Heart right ventricle (tissue), 16 donors: Measurements from ENCODE around the gene WTAP. TPM values are rescaled to one million over a fixed set of nuclear protein-coding genes. Genes with fewer than 3 reads are reported as not detected.
A peak's percentile ranks its signal among the peaks of the same experiment; 100 is the strongest.
"Not testable (repeated sequence)": the region's sequence is repeated elsewhere in the genome, so short reads cannot be mapped to it uniquely, and the experiment has no call there.

Source experiments
- ATAC-seq, 8 donors: fragments of 200-7000 bp; cut with Tn5 transposase; one replicate each; pipeline ENCODE4 v1.9.1; 2020; ENCODE audit warnings: mild to moderate bottlenecking in 8 of 8, moderate library complexity in 8 of 8, moderate number of reproducible peaks in 1 of 8
- DNase-seq, 2 donors: peaks; one replicate each; pipeline ENCODE4 v3.0.0-alpha.2; 2020
- H3K27ac ChIP-seq, 10 donors: fragments of 200-600 bp; sonication (generic) in 2 of 10; one replicate each; pipeline versions ENCODE4 v1.5.0 to v1.8.0; 2020 to 2022; ENCODE audit warnings: mild to moderate bottlenecking in 3 of 10
- H3K27me3 ChIP-seq, 7 donors: fragments of 200-600 bp; one replicate each; pipeline ENCODE4 v1.8.0; 2021 to 2022; ENCODE audit warnings: mild to moderate bottlenecking in 2 of 7
- H3K36me3 ChIP-seq, 9 donors: fragments of 200-600 bp; sonication (generic) in 1 of 9; one replicate each; pipeline versions ENCODE4 v1.5.0 to v1.8.0; 2020 to 2022; ENCODE audit warnings: mild to moderate bottlenecking in 2 of 9
- H3K4me1 ChIP-seq, 9 donors: fragments of 200-600 bp; sonication (generic) in 1 of 9; one replicate each; pipeline versions ENCODE4 v1.5.0 to v1.8.0; 2020 to 2022; ENCODE audit warnings: mild to moderate bottlenecking in 4 of 9
- H3K4me3 ChIP-seq, 10 donors: fragments of 200-600 bp; sonication (generic) in 2 of 10; one replicate each; pipeline versions ENCODE4 v1.5.0 to v1.8.0; 2020 to 2022; ENCODE audit warnings: mild to moderate bottlenecking in 7 of 10, moderate library complexity in 2 of 10
- H3K9me3 ChIP-seq, 11 donors: fragments of 200-600 bp in 10 of 11; sonication (generic) in 2 of 11; one replicate each; pipeline versions ENCODE4 v1.5.0 to v1.8.0; 2013 to 2022; ENCODE audit warnings: mild to moderate bottlenecking in 2 of 11, control low read depth in 1 of 11, moderate library complexity in 1 of 11
- WGBS, 2 donors: extraction: QIAGEN DNeasy Blood & Tissue Kit; methylation state at CpG; one replicate each; pipeline ENCODE4 v1.1.7; 2013; ENCODE audit warnings: inconsistent platforms in 1 of 2; 5-methylcytosine and 5-hydroxymethylcytosine counted together
- intact Hi-C, 10 donors: fragments of 100-400 bp; cut with DNase I; formaldehyde crosslinking; loops; one replicate each; pipeline versions ENCODE4 v1.11.1 to v1.14.2; 2022
- polyA plus RNA-seq, 2 donors: library from polyadenylated mRNA; stranded (reverse); fragments of 200-250 nt; gene quantifications; one replicate each; pipeline ENCODE4 v1.2.3, GENCODE V29; 2013
- total RNA-seq, 10 donors: library from RNA; stranded (reverse); fragmentation: NEBNext Ultra II Directional in 3 of 10; extraction: Animal tissue kit (Norgen Biotek cat#: 25700) in 3 of 10; gene quantifications; one replicate each; pipeline versions ENCODE4 v1.2.1 to v1.2.4, GENCODE V29; 2021 to 2023
- TF ChIP-seq, protein P1 (sequence below), 9 donors: fragments of 200-600 bp; sonication (generic) in 2 of 9; IDR thresholded peaks; one replicate each; pipeline versions ENCODE4 v1.5.0 to v1.8.0; 2021 to 2022; ENCODE audit warnings: antibody characterized with exemption in 9 of 9, mild to moderate bottlenecking in 5 of 9, moderate library complexity in 1 of 9
- donor health status: Arrhythmogenic right ventricular cardiomyopathy.
- donor health status: ischemic (EF 13 %, LVEDD 7.1; RV severe dilation, severe dysfunction).
- donor health status: healthy with polysubstance abuse.
- donor health status: DM: no; HTN: yes; CAD: no.
- donor health status: DM: no; HTN: no; CAD: no.
- donor health status: ischemic (EF 25% LVEDD 6.9; RV normal size, moderate dysfunction).
- donor health status: ischemic (EF 25% LVEDD 5.7; RV mildly dilated, moderate dysfunction).
- donor health status: healthy.
- donor health status: DM: yes; HTN: yes; CAD: no.
- donor health status: Ischemic cardiomyopathy.
- donor health status: ischemic (EF 35%, LVEDD 5.7; RV mildly dilated, moderate dysfunction).
- donor health status: nonischemic (EF 11% LVEDD 7.7; RV severe dilation, severe dysfunction).
- donor health status: DM: yes; HTN: yes; CAD: no.
- donor health status: PGD.
- donor health status: ischemic (EF 29% LVEDD 5.4; RV normal size, mild dysfunction).
- donor health status: nonischemic (EF 23%, LVEDD 6.1; RV moderate dilation, normal function).

Gene WTAP
- total and polyA plus RNA-seq, 12 donors = 44.4 to 70.1 (median 47.6) TPM

DNA sequence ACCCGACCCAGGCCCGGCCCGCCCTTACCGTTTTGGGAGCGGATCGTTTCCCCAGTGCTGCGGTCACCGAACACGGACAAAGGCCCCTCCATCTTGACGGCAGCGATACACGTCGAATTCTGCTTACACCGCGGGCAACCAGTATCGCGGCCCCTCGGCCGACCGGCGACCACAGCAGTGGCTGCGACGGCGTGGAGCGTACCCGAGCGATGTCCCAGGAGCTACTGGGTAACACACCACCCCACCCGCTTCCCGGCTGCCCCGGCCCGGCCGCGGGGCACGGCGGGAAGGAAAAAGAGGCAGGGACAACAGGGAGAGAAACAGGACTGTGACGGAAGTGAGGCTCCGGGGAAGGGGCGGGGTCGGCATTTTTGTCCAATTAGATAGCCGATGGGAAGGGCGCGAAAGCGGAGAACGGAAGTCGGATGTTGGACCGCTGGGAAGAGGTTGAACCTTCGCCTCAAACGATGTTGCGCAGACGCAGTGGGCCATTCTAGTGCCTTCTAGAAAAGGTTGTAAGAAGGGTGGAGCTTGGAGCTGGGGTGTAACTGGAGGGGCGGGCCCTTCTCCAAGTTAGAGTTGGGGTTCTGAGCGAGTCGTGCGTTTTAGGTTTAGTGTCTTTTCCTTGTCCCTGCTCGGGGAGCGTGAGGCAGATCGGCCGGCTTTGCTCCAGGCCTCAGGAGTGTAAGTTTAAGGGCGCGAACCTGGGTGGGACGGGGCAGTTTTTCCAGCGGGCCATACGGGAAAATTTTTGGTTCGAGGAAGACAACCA is 62.3 kb downstream of the WTAP start, which contains the start of gene TCP1:
Gene TCP1 (minus strand): TSS at position 226 of the 772 bp plus-strand sequence. CDS start 134 bp downstream, at position 92.
- H3K27me3 ChIP-seq = no peaks in the 10 kb centered on the region
- peak within 1 kb of the TSS; percentile 81 to 99 (median 94) for H3K27ac ChIP-seq
- intact Hi-C loops = loop anchor here in 9 of 10 donors (2.0 to 10.0 kb wide), 11 partner anchors 27 to 245 kb away; partner anchors contain the start of genes SOD2 (in 6 of the 9), WTAP (in 4 of the 9) and ACAT2 (in 2 of the 9)
- TF ChIP-seq, protein P1, sequence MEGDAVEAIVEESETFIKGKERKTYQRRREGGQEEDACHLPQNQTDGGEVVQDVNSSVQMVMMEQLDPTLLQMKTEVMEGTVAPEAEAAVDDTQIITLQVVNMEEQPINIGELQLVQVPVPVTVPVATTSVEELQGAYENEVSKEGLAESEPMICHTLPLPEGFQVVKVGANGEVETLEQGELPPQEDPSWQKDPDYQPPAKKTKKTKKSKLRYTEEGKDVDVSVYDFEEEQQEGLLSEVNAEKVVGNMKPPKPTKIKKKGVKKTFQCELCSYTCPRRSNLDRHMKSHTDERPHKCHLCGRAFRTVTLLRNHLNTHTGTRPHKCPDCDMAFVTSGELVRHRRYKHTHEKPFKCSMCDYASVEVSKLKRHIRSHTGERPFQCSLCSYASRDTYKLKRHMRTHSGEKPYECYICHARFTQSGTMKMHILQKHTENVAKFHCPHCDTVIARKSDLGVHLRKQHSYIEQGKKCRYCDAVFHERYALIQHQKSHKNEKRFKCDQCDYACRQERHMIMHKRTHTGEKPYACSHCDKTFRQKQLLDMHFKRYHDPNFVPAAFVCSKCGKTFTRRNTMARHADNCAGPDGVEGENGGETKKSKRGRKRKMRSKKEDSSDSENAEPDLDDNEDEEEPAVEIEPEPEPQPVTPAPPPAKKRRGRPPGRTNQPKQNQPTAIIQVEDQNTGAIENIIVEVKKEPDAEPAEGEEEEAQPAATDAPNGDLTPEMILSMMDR (IDR thresholded peaks at IDR 0.05) = no peak
- no peaks in the 10 kb centered on the region for H3K9me3 ChIP-seq
- H3K4me3 ChIP-seq = peak within 1 kb of the TSS; percentile 92 to 99 (median 98)
- 0% methylated on average over 64 of the region's 64 CpGs for WGBS, 2 donors
- peak; percentile 91 to 97 (median 94) for ATAC-seq
- DNase-seq = peak; percentile 99 to 100
- H3K4me1 ChIP-seq = peaks cover 12 to 63% (median 45%) of the 10 kb centered on the region in 9 donors
- peaks cover 0 to 68% (median 18%) of the 10 kb centered on the region in 9 donors for H3K36me3 ChIP-seq

DNA sequence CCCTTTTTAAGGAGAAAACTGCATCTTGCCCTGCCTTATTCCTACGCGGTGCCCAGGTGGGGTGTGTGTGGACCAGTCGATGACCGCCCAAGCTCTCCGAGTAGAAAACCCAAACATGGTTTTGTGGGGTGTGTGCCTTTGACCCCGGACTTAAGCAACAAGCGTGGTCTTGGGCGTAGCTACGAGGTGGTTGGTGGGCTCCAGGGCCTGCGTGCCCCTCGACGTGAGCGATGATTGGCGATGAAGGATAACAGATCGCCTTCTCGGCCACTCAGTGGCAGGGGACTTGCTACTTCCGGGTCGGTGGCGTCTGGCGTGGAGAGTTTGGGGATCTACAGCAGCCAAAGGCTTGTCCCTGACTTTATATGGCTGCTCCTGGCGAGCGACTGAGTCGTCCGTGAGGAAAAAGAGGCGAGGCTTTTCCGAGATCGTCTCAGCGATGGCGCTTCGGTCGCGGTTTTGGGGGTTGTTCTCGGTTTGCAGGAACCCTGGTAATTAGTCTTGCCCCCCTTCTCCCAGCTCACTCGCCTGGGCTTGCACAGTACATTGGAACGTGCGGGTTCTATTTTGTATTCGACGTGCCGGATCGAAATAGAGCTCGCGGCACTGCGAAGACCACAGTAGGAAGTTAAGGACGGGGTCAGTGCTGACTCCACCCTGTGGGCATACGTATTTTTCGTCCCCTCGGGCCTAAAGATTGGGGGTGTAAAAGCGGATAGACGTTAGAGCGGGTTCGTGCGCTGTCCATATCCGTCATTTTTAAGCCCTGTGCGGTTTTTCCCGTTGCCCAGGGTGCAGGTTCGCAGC is 63.0 kb downstream of the WTAP start, which contains the start of gene MRPL18:
Gene MRPL18 (plus strand): TSS at position 319 of the 807 bp plus-strand sequence. CDS start 121 bp downstream, at position 440.
- peak within 1 kb of the TSS; percentile 81 to 99 (median 94) for H3K27ac ChIP-seq
- DNase-seq (peak; percentile 91 to 95), ATAC-seq (peak; percentile 91 to 97 (median 96))
- intact Hi-C loops = loop anchor here in 5 of 10 donors (2.0 to 10.0 kb wide), 4 partner anchors 64 to 244 kb away; partner anchors contain the start of genes SOD2 (in 4 of the 5) and WTAP (in 1 of the 5)
- H3K4me1 ChIP-seq = peaks cover 12 to 63% (median 45%) of the 10 kb centered on the region in 9 donors
- no peaks in the 10 kb centered on the region for H3K27me3 ChIP-seq
- peak within 1 kb of the TSS; percentile 92 to 99 (median 98) for H3K4me3 ChIP-seq
- TF ChIP-seq, protein P1 (IDR thresholded peaks at IDR 0.05) = no peak
- no peaks in the 10 kb centered on the region for H3K9me3 ChIP-seq
- WGBS, 2 donors = 0% methylated on average over 56 of the region's 56 CpGs
- peaks cover 0 to 64% (median 11%) of the 10 kb centered on the region in 9 donors for H3K36me3 ChIP-seq

DNA sequence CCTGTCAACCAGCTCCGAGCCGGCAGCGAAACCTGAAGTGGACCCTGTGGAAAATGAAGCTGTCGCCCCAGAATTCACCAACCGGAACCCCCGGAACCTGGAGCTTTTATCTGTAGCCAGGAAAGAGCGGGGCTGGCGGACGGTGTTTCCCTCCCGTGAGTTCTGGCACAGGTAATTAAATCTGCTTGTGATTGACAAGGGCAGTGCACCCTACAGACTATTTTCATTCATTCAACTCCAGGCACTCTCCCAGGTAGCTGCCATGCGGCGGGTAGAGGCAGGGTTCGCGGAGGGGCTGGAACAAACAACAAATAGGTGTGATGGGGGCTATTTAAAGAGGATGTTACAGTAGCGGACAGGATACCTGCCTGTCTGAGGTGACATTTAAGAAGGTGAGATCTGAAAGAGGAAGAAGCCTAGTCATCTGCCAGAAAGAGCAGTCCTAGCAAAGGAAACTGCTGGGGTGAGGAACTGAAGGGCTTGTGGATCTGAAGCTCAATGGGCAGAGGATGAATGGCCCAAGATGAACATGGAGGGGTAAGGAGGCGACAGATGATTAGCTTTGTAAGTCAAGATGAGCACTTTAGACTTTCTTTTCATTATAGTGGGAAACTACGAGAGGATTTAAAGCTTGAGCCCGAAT is 63.8 kb downstream of the WTAP start:
- Histone ChIP-seq H3K27me3 (no peaks in the 10 kb centered on the region), H3K9me3 (no peaks in the 10 kb centered on the region), H3K36me3 (peaks cover 0 to 63% (median 8%) of the 10 kb centered on the region in 9 donors), H3K4me3 (peak overlapping the region; percentile 54 to 99 (median 98)), H3K4me1 (peaks cover 12 to 57% (median 45%) of the 10 kb centered on the region in 9 donors), H3K27ac (peak overlapping the region; percentile 47 to 99 (median 94))
- WGBS, 2 donors = 17% methylated on average over 18 of the region's 18 CpGs
- TF ChIP-seq, protein P1 (IDR thresholded peaks at IDR 0.05) = no peak
- ATAC-seq (no peak), DNase-seq (no peak)
- intact Hi-C loops = loop anchor here in 5 of 10 donors (2.0 to 10.0 kb wide), 4 partner anchors 64 to 244 kb away; partner anchors contain the start of genes SOD2 (in 4 of the 5) and WTAP (in 1 of the 5)

DNA sequence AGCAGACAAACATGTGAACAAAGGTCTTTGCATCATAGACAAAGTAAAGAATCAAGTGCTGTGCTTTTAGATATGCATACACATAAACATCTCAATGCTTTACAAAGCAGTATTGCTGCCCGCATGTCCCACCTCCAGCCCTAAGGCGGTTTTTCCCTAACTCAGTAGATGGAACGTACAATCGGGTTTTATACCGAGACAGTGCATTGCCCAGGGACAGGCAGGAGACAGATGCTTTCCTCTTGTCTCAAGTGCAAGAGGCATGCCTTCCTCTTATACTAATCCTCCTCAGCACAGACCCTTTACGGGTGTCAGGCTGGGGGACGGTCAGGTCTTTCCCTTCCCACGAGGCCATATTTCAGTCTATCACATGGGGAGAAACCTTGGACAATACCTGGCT is 67.7 kb downstream of the WTAP start:
- WGBS, 2 donors = 68 to 80% methylated on average over 8 of the region's 8 CpGs
- H3K4me3 ChIP-seq, H3K27me3 ChIP-seq, H3K9me3 ChIP-seq, DNase-seq, ATAC-seq, H3K27ac ChIP-seq: not testable (repeated sequence)
- Histone ChIP-seq H3K4me1 (peaks cover 7 to 30% (median 24%) of the 10 kb centered on the region in 9 donors), H3K36me3 (peaks cover 0 to 81% (median 38%) of the 10 kb centered on the region in 9 donors)
- intact Hi-C loops = loop anchor here in 3 of 10 donors (5.0 to 10.0 kb wide), 2 partner anchors 103 to 240 kb away; partner anchors contain the start of gene SOD2 (in 3 of the 3)
